CD4-positive, alpha-beta T cell treated with Interleukin-10 for 1 hour (primary cell): Measurements from ENCODE around the gene TRPM3.

Source experiments
- DNase-seq: peaks from one replicate; pipeline ENCODE4 v3.0.0-alpha.2; 2020

TRPM3 gene

GRCh38 chr9:70495514-70495913 is 625.9 kb downstream of the TRPM3 start:
- no peak for DNase-seq

- DNase-seq = no peak
Observed at GRCh38 chr9:70494221-70494620, 627.2 kb downstream of the TRPM3 start.

- DNase-seq = no peak
Observed at GRCh38 chr9:70493029-70493428, 628.4 kb downstream of the TRPM3 start.

GRCh38 chr9:70492319-70492777 is 629.1 kb downstream of the TRPM3 start:
- no peak for DNase-seq

GRCh38 chr9:70491426-70492318 is 629.7 kb downstream of the TRPM3 start:
- DNase-seq = no peak

GRCh38 chr9:70490478-70490877 is 630.9 kb downstream of the TRPM3 start:
- peak; percentile 19 for DNase-seq

GRCh38 chr9:70488793-70489105 is 632.7 kb downstream of the TRPM3 start:
- DNase-seq = no peak

- no peak for DNase-seq
Observed at GRCh38 chr9:70488098-70488792, 633.2 kb downstream of the TRPM3 start.

- no peak for DNase-seq
Observed at GRCh38 chr9:70486127-70486526, 635.3 kb downstream of the TRPM3 start.

- DNase-seq = no peak
Observed at GRCh38 chr9:70485273-70485858, 636.1 kb downstream of the TRPM3 start.

- DNase-seq = peak; percentile 64
Observed at GRCh38 chr9:70484232-70485130, 636.9 kb downstream of the TRPM3 start.

GRCh38 chr9:70481471-70481870 is 640.0 kb downstream of the TRPM3 start:
- no peak for DNase-seq

GRCh38 chr9:70480405-70480980 is 640.9 kb downstream of the TRPM3 start:
- DNase-seq = no peak

GRCh38 chr9:70479880-70480291 is 641.5 kb downstream of the TRPM3 start:
- DNase-seq = no peak
